HG03521 (cell line): ENCODE data around the gene PHF23.

ENCODE experiments used
- ATAC-seq: cut with Tn5 transposase; IDR thresholded peaks from one replicate; pipeline ENCODE4 v1.9.1; 2021; ENCODE audit warnings: mild to moderate bottlenecking, moderate library complexity; ENCODE audit not compliant: unreplicated experiment

The PHF23 gene

DNA sequence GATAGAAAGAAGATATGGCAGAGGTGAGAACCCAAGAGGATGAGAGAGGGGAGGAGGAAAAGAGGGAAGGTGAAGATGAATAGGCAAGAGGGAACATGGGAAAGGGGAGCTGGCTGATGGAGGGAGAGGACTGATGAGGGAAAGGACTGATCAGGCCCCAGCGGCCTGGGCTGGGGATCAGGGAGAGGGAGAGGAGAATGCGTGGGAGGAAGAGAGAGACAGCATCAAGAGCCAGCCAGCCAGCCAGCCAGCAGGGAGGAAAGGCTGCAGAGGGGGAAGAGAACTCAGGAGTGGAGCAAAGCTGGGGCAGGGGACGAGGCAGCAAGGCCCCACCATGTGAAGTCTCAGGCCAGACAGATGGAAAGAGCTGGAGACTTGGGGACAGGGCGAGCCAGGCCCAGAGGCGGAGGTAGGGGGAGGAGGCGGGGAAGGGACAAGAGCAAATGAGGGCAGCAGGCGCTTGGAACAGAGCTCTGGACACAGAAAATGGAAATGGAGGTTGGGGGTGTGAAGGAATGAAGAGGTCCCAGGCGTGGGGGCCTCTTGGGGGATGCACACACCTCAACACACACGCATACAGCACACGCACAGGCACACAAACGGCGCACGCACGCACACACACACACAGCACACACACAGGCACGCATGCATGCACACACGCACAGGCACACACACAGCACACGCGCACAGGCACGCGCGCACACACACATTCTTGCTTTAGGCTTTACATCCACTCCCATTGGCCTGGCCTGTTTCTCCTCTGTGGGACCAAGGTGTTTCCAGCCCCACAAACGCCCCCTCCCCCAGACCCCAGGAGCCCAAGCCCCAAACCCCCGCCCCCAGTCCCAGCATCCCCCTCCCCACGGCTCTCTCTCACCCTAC is 31.9 kb downstream of the PHF23 start:
- no peak for ATAC-seq

DNA sequence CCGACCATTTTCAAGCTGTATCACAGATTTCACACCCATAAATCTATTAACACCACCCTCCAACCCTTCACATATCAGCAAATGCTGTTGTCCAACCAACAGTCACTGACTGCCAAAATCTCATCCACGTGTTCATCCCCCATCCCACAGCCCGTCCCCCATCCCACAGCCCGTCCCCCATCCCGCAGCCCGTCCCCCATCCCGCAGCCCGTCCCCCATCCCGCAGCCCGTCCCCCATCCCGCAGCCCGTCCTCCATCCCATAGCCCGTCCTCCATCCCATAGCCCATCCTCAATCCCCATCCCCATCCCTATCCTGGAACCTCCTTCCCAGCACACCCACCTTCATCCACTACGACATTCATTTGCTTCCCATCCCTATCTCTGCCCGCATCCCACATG is 33.7 kb downstream of the PHF23 start:
- no peak for ATAC-seq

DNA sequence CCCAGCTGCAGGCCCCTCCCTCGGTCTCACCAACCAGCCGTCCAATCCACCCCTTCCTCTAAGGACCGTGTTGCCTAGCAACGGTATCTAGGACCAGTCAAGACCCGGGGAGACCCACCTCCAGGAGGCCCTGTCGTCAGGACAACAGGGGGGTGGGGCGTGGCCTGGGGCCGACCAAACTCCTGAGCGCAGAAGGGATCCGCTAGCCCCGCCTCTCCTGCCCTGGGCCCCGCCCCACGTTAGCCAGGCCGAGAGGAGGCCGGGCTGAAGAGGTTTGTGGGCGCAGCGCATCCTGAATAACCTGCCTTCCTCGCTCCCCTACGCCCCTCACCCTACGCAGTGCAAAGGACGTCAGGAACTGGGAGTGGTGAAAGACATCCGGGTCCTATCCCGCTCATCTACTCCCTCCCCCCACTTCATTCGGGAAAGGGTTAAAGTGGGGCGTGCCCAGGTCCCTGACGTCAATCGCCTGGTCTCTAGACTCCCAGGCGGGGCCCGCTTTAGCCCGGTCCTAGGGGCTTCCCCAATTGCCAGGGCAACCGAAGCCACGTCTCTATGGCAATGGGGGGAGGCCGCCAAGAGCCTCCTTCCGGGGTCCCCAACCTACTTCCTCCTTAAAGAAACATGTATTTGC is 34.3 kb downstream of the PHF23 start:
- peak; percentile 77 for ATAC-seq

DNA sequence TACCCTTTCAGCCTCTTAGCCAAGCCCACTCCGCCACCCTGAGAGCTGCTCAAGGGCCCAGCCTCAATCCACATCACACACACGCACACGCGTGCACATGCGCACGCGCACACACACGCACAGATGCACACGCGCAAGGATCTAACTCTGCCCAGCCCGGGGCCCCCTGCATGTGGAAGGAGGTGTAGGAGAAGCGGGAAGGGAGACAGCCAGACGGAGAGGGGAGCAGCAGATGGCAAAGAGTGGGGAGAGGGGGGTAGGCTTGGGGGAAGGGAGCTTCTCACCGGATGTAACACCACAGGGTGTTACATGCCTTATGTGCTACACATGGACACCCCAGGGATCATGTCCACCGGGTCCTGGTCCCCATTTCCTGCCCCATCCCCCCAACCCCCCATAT is 34.9 kb downstream of the PHF23 start:
- ATAC-seq, result no peak

DNA sequence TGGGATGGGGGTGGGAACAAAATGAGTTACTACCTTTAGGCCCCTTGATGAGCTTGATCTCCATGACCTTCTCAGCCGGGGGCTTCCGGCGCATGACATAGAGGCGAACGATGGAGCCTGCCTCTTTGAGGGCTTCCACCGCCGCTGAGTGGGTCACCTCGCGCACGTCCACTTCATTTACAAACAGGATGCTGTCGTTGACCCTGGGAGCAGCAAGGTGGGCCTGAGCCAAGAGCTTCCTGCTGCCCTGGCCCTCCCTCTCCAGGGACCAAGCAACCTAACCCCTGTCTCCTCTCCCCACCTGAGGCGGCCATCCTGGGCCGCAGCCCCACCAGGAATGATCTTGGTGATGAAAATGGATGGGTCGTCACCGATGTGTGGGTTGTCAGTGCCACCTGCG is 35.9 kb downstream of the PHF23 start:
- ATAC-seq, result no peak

DNA sequence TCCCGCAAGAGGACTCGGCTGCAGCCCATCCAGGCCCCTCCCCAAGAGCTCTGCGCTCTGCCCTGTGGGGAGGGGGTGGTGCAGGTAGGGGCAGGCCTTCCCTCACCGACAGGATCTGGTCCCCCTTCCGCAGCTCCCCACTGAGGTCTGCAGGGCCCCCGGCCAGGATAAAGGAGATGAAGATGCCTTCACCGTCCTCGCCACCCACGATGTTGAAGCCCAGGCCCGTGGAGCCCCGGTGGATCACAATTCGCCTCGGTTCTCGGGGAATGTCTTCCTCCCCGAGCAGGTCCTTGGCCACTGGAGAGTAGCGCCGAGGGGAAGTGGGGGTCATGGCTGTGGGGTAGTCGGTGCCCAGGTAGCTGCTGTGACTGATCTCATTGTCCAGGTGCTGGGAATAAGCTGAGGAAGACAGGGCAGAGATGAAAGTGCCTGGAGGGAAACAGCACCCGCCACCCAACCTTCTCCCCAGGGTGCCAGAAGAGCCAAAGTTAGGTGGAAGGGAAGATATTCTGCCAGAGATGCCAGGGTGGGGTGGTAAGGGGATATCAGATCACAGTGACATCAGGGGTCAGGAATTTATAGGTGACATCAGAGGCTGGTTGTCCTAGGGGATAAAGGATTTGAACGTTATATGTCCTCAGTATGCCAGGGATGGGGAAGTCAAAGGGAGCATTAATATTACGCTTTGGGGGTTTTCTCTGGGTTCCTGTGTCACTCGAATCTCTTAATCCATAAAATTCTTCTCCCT is 42.4 kb downstream of the PHF23 start:
- no peak for ATAC-seq

DNA sequence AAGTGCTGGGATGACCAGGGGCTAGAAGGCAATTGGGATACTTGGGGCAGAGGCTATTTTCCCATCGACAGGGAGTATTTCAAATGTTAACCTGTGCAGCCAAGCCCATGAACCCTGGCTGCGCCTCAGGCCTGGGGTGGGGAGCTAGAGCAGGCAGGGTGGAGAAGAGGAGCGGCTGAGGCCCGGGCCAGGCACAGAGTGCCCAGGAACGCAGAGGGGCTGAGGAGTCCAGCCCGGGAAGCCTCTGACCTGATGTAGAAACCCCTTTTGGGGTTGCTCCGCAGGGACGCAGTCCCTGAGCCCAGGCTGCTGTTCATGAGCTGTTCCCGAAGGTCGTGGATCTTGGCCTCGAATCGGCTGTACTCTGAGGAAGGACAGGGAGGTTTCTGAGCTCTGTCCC is 43.3 kb downstream of the PHF23 start:
- ATAC-seq, result no peak

DNA sequence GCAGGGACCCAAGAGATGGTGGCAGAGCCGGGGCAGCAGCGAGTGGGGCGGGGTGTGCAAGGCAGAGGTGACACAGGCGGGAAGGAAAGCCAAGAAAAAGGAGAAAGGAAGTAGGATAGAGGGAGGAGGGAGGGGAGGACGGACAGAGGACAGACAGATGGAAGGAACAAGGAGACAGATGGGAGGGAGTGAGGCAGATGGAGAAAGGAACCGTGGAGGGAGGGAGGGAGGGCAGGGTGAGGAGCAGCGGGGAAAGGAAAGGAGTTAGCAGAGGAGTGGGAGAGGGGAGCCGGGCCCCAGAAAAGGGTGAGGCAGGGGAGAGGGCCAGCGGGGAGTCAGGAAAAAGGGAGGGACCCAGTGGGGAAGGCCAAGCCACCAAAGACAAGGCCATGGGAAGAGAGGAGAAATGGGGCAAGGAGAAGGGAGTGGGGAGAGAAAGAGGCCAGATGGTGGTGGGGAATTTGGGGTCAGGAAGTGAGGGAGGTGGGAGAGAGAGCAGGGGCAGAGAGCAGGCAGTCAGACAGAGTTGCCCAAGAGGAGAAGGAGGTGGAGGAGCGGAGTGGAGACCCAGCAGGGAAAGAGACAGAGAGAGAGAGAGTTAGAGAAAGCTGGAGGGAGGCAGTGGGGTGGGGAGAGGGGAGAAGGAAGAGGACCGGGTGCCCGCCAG is 46.9 kb downstream of the PHF23 start:
- no peak for ATAC-seq

DNA sequence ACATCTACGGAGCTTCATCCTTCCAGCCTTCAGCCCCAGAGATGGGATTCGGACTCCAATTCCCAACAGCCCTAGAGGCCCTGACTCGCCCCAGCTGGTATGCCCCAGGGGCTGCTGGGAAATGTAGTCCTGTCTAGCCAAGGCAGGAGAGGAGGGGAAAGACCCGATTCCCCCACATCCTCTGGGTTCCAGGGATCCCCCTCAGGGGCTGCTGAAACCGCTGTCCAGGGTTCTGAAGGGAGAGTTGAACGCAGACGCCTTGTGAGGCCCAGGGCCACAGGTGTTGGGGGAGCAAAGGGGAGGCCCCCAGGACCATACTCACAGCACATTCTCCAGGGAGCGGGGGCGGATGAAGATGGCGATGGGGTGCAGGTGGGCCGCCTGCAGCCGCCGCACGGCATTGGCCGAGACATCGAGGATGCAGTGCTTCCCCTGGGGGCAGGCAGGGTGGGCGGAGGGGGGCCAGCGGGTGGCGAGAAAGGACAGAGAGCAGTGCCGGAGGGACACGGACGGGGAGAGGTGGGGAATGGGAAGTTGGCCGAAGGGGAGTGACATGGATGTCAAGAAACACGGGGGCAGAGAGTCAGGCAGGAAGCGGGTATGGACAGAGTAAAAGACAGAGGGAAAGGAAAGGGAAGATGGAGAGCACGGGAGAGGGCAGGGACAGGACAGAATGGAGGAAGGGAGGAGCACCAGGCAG is 47.5 kb downstream of the PHF23 start:
- ATAC-seq, result no peak

DNA sequence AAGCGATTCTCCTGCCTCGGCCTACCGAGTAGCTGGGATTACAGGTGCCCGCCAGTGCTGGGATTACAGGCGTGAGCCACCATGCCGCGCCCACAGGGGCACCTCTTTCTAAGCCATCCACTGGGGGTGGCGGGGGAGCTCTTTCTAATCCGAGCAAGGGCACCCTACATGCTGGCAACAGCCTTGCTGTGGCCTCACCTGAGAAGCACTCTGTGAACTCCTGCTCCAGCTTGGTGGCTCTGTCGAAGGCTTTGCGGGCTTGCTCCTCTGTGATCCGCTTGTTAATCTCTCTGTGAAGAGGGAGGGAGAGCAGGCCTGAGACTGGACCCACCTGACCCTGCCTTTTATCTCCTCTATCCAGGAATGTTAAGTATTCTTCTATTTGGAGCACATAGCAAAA is 48.2 kb downstream of the PHF23 start:
- no peak for ATAC-seq

DNA sequence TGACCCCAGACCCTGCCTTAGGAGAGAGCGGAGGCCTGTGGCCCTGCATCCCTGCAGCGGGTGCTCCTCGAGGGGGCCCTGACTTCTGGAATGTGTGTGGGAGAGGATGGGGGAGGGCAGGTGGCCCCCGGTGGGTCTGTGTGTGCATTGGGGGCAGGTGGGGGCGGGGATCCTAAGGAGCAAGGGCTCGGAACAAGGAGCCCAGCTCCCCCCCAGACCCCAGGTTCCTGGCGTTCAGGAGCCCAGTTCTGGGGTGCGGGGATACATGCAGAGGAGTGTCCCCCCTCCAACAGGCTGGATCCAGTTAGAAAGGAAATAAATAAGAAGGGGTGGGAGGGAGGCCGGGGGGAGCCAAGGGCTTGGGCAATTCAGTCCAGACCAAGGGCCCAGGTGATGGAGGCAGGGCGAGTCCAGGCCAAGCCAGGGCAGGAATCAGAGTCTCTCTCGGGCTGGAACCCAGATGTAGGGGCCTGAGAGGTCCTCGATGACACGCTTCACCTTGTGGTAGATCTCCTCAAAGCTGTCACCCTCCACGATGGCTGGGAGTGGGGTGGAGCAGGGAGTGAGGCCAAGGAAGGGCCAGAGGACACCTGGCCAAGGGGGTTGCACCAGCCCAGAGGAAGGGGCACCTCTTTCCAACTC is 48.9 kb downstream of the PHF23 start:
- ATAC-seq, result no peak

DNA sequence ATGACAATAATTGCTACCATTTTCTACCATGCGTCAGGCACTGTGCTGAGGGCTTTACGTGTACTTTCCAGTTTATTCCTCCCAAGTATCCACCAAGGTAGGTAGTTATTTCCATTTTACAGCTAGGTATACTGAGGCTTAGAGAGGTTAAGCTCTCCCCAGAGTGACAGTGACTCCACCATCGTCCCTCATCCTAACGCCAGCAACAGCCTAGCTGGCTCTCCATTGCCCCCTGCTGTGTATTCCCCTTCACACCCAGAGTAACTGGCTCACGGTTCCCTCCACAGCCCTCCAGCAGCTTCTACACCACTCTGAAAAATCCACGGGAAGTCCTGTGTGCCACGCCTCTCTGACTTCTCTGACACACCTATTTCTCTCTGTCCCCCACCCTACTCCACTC is 53.0 kb downstream of the PHF23 start:
- ATAC-seq, result no peak
